Liver (tissue), 9 donors: Measurements from ENCODE around the gene CIZ1. TPM values are rescaled to one million over a fixed set of nuclear protein-coding genes. Genes with fewer than 3 reads are reported as not detected.

Experiments used
- DNase-seq: peaks from one replicate; pipeline ENCODE4 v3.0.0-alpha.2; 2017; ENCODE audit warnings: low spot score
- H3K27ac ChIP-seq, 2 donors: one replicate each; pipeline ENCODE4 v1.7.0; 2013; ENCODE audit warnings: inconsistent platforms in 2 of 2, low read length in 2 of 2, control low read depth in 1 of 2, low read depth in 1 of 2, mild to moderate bottlenecking in 1 of 2
- H3K27me3 ChIP-seq, 4 donors: one replicate each; pipeline versions ENCODE4 v1.6.1 to v1.7.0; 2013; ENCODE audit warnings: low read length in 3 of 4, inconsistent platforms in 1 of 4, mild to moderate bottlenecking in 1 of 4, moderate library complexity in 1 of 4; ENCODE audit not compliant: control insufficient read depth in 4 of 4, insufficient read depth in 4 of 4
- H3K36me3 ChIP-seq, 4 donors: one replicate each; pipeline versions ENCODE4 v1.6.1 to v1.7.0; 2013; ENCODE audit warnings: low read length in 3 of 4, mild to moderate bottlenecking in 3 of 4, low read depth in 1 of 4, moderate library complexity in 1 of 4; ENCODE audit not compliant: control insufficient read depth in 4 of 4, insufficient read depth in 3 of 4
- H3K4me1 ChIP-seq, 4 donors: one replicate each; pipeline versions ENCODE4 v1.6.1 to v1.7.0; 2013; ENCODE audit warnings: low read length in 3 of 4, mild to moderate bottlenecking in 3 of 4, moderate library complexity in 1 of 4; ENCODE audit not compliant: control insufficient read depth in 4 of 4, insufficient read depth in 4 of 4
- H3K4me3 ChIP-seq, 3 donors: one replicate each; pipeline versions ENCODE4 v1.6.1 to v1.7.0; 2013; ENCODE audit warnings: low read length in 3 of 3, control low read depth in 1 of 3, low read depth in 1 of 3, mild to moderate bottlenecking in 1 of 3
- H3K9ac ChIP-seq, 2 donors: one replicate each; pipeline ENCODE4 v1.7.0; 2013; ENCODE audit warnings: low read length in 2 of 2, mild to moderate bottlenecking in 2 of 2, moderate library complexity in 2 of 2, control low read depth in 1 of 2, low read depth in 1 of 2
- H3K9me3 ChIP-seq, 4 donors: one replicate each; pipeline versions ENCODE4 v1.6.1 to v1.7.0; 2013; ENCODE audit warnings: low read length in 3 of 4; ENCODE audit not compliant: control insufficient read depth in 4 of 4
- EGR1 ChIP-seq, 2 donors: IDR thresholded peaks; 2 replicates each; pipeline ENCODE4 v1.6.1; 2016 to 2018; ENCODE audit warnings: antibody characterized with exemption in 2 of 2, low read depth in 2 of 2
- FOXA1 ChIP-seq: IDR thresholded peaks from 2 replicates; pipeline ENCODE4 v1.6.1; 2016; ENCODE audit warnings: antibody characterized with exemption
- FOXA2 ChIP-seq: IDR thresholded peaks from 2 replicates; pipeline ENCODE4 v1.6.1; 2016; ENCODE audit warnings: antibody characterized with exemption
- GABPA ChIP-seq, 2 donors: IDR thresholded peaks in 1 of 2; conservative IDR thresholded peaks in 1 of 2; 2 replicates each; pipeline ENCODE4 v1.6.1; 2016; ENCODE audit warnings: antibody characterized with exemption in 2 of 2, mild to moderate bottlenecking in 1 of 2, moderate library complexity in 1 of 2
- HNF4A ChIP-seq, 2 donors: conservative IDR thresholded peaks; 2 replicates each; pipeline ENCODE4 v1.6.1; 2016; ENCODE audit warnings: antibody characterized with exemption in 2 of 2, mild to moderate bottlenecking in 2 of 2
- HNF4G ChIP-seq: IDR thresholded peaks from 2 replicates; pipeline ENCODE4 v1.6.1; 2016; ENCODE audit warnings: antibody characterized with exemption
- JUND ChIP-seq, 2 donors: IDR thresholded peaks; 2 replicates each; pipeline ENCODE4 v1.6.1; 2016; ENCODE audit warnings: antibody characterized with exemption in 2 of 2
- NR2F2 ChIP-seq: IDR thresholded peaks from 2 replicates; pipeline ENCODE4 v1.6.1; 2016; ENCODE audit warnings: antibody characterized with exemption
- RAD21 ChIP-seq, 2 donors: IDR thresholded peaks; 2 replicates each; pipeline ENCODE4 v1.6.1; 2016; ENCODE audit warnings: antibody characterized with exemption in 2 of 2, mild to moderate bottlenecking in 2 of 2
- RXRA ChIP-seq, 2 donors: IDR thresholded peaks; 2 replicates each; pipeline ENCODE4 v1.6.1; 2017 to 2018; ENCODE audit warnings: antibody characterized with exemption in 2 of 2, mild to moderate bottlenecking in 1 of 2
- SP1 ChIP-seq: IDR thresholded peaks from 2 replicates; pipeline ENCODE4 v1.6.1; 2018; ENCODE audit warnings: antibody characterized with exemption, mild to moderate bottlenecking
- TAF1 ChIP-seq: conservative IDR thresholded peaks from 2 replicates; pipeline ENCODE4 v1.6.1; 2016; ENCODE audit warnings: antibody characterized with exemption, mild to moderate bottlenecking
- YY1 ChIP-seq: IDR thresholded peaks from 2 replicates; pipeline ENCODE4 v1.6.1; 2016; ENCODE audit warnings: antibody characterized with exemption, mild to moderate bottlenecking
- WGBS: extraction: QIAGEN DNeasy Blood & Tissue Kit; methylation state at CpG from one replicate; pipeline ENCODE4 v1.1.7; 2013; 5-methylcytosine and 5-hydroxymethylcytosine counted together
- polyA plus RNA-seq, 2 donors: library from polyadenylated mRNA; stranded (reverse) in 1 of 2; unstranded in 1 of 2; fragments of 200-250 nt in 1 of 2; fragments of >200 nt in 1 of 2; fragmentation: Nextera tagmentation in 1 of 2; extraction: Ambion mirVana in 1 of 2; gene quantifications; one replicate each; pipeline versions ENCODE4 v1.2.1 to v1.2.3, GENCODE V29; 2013 to 2015
- total RNA-seq, 2 donors: library from RNA; depleted of rRNA; stranded (reverse); fragments of >200 nt; gene quantifications; one replicate each; pipeline ENCODE4 v1.2.3, GENCODE V29; 2014
- TF ChIP-seq, protein P1 (sequence below): IDR thresholded peaks from 2 replicates; pipeline ENCODE4 v1.6.1; 2016; ENCODE audit warnings: antibody characterized with exemption
- TF ChIP-seq, protein P2 (sequence below): IDR thresholded peaks from 2 replicates; pipeline ENCODE4 v1.6.1; 2016; ENCODE audit warnings: antibody characterized with exemption
- TF ChIP-seq, protein P3 (sequence below): IDR thresholded peaks from 2 replicates; pipeline ENCODE4 v1.6.1; 2016; ENCODE audit warnings: antibody characterized with exemption
- TF ChIP-seq, protein P4 (sequence below): IDR thresholded peaks from 2 replicates; pipeline ENCODE4 v1.6.1; 2016; ENCODE audit warnings: antibody characterized with exemption, mild to moderate bottlenecking
- TF ChIP-seq, protein P5 (sequence below): fragments of 150-350 bp; IDR thresholded peaks from 2 replicates; pipeline ENCODE4 v1.5.1; 2017; ENCODE audit warnings: improper control_type of control experiment, low read depth, low read length; ENCODE audit not compliant: missing input control
- donor health status: healthy.
- donor health status: healthy.
- donor health status: healthy.
- donor health status: healthy.
- donor health status: healthy.

CIZ1 gene
- total and polyA plus RNA-seq, 4 donors: 12.5 to 15.5 (median 13.7) TPM

DNA sequence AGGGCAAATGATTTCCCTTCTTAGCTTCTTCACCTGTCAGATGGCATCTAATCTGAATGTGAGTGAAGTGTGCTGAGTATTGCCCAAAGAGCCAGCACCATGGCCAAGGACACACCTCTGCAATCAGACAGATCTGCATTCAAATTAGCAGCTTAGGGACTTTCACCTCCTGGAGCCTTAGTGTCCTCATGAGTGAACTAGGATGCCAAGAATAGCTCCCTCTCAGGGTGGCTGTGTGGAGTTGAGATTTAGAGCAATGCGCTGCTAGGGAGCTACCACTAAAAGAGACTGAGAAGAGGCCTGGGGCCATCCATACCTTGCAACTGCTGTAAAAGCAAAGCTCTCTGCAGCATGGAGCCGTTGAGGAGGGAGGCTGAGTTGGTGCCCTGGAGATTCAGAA, 1.4 kb downstream of the CIZ1 start:
- H3K9ac ChIP-seq: no peak overlapping the region

More for the DNA sequence above, 1.4 kb downstream of the CIZ1 start:
- Histone ChIP-seq H3K4me1 (peaks cover 8 to 23% (median 16%) of the 10 kb centered on the region in 4 donors), H3K9me3 (no peaks in the 10 kb centered on the region), H3K4me3 (no peak overlapping the region), H3K27ac (no peak overlapping the region), H3K36me3 (peaks cover 2 to 12% (median 3%) of the 10 kb centered on the region in 4 donors), H3K27me3 (no peaks in the 10 kb centered on the region)
- WGBS: 94% methylated on average over 2 of the region's 2 CpGs
- TF ChIP-seq YY1: no peak
- no peak for TF ChIP-seq SP1
- TF ChIP-seq EGR1 (IDR thresholded peaks at IDR 0.05; ENCODE audit: low read depth in 2 of 2): no peak
- no peak for TF ChIP-seq NR2F2
- TF ChIP-seq FOXA2: no peak
- no peak for TF ChIP-seq RAD21 (IDR thresholded peaks at IDR 0.05)
- no peak for TF ChIP-seq HNF4G
- TF ChIP-seq, protein P1, sequence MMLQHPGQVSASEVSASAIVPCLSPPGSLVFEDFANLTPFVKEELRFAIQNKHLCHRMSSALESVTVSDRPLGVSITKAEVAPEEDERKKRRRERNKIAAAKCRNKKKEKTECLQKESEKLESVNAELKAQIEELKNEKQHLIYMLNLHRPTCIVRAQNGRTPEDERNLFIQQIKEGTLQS: no peak
- TF ChIP-seq, protein P2, sequence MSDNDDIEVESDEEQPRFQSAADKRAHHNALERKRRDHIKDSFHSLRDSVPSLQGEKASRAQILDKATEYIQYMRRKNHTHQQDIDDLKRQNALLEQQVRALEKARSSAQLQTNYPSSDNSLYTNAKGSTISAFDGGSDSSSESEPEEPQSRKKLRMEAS: no peak
- no peak for TF ChIP-seq JUND (IDR thresholded peaks at IDR 0.05)
- TF ChIP-seq, protein P3, sequence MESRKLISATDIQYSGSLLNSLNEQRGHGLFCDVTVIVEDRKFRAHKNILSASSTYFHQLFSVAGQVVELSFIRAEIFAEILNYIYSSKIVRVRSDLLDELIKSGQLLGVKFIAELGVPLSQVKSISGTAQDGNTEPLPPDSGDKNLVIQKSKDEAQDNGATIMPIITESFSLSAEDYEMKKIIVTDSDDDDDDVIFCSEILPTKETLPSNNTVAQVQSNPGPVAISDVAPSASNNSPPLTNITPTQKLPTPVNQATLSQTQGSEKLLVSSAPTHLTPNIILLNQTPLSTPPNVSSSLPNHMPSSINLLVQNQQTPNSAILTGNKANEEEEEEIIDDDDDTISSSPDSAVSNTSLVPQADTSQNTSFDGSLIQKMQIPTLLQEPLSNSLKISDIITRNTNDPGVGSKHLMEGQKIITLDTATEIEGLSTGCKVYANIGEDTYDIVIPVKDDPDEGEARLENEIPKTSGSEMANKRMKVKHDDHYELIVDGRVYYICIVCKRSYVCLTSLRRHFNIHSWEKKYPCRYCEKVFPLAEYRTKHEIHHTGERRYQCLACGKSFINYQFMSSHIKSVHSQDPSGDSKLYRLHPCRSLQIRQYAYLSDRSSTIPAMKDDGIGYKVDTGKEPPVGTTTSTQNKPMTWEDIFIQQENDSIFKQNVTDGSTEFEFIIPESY: no peak
- TF ChIP-seq RXRA (IDR thresholded peaks at IDR 0.05): no peak
- no peak for TF ChIP-seq TAF1
- no peak for TF ChIP-seq GABPA (IDR thresholded peaks at IDR 0.05 in 1 of 2, conservative IDR thresholded peaks at IDR 0.05 in 1 of 2)
- TF ChIP-seq HNF4A (conservative IDR thresholded peaks at IDR 0.05): no peak
- no peak for TF ChIP-seq FOXA1
- TF ChIP-seq, protein P4, sequence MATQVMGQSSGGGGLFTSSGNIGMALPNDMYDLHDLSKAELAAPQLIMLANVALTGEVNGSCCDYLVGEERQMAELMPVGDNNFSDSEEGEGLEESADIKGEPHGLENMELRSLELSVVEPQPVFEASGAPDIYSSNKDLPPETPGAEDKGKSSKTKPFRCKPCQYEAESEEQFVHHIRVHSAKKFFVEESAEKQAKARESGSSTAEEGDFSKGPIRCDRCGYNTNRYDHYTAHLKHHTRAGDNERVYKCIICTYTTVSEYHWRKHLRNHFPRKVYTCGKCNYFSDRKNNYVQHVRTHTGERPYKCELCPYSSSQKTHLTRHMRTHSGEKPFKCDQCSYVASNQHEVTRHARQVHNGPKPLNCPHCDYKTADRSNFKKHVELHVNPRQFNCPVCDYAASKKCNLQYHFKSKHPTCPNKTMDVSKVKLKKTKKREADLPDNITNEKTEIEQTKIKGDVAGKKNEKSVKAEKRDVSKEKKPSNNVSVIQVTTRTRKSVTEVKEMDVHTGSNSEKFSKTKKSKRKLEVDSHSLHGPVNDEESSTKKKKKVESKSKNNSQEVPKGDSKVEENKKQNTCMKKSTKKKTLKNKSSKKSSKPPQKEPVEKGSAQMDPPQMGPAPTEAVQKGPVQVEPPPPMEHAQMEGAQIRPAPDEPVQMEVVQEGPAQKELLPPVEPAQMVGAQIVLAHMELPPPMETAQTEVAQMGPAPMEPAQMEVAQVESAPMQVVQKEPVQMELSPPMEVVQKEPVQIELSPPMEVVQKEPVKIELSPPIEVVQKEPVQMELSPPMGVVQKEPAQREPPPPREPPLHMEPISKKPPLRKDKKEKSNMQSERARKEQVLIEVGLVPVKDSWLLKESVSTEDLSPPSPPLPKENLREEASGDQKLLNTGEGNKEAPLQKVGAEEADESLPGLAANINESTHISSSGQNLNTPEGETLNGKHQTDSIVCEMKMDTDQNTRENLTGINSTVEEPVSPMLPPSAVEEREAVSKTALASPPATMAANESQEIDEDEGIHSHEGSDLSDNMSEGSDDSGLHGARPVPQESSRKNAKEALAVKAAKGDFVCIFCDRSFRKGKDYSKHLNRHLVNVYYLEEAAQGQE: no peak
- TF ChIP-seq, protein P5, sequence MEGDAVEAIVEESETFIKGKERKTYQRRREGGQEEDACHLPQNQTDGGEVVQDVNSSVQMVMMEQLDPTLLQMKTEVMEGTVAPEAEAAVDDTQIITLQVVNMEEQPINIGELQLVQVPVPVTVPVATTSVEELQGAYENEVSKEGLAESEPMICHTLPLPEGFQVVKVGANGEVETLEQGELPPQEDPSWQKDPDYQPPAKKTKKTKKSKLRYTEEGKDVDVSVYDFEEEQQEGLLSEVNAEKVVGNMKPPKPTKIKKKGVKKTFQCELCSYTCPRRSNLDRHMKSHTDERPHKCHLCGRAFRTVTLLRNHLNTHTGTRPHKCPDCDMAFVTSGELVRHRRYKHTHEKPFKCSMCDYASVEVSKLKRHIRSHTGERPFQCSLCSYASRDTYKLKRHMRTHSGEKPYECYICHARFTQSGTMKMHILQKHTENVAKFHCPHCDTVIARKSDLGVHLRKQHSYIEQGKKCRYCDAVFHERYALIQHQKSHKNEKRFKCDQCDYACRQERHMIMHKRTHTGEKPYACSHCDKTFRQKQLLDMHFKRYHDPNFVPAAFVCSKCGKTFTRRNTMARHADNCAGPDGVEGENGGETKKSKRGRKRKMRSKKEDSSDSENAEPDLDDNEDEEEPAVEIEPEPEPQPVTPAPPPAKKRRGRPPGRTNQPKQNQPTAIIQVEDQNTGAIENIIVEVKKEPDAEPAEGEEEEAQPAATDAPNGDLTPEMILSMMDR: no peak
- no peak for DNase-seq
